ENCODE data around the gene IQCE.
"Not testable (repeated sequence)": the region's sequence is repeated elsewhere in the genome, so short reads cannot be mapped to it uniquely, and the experiment has no call there.

IQCE gene

DNA sequence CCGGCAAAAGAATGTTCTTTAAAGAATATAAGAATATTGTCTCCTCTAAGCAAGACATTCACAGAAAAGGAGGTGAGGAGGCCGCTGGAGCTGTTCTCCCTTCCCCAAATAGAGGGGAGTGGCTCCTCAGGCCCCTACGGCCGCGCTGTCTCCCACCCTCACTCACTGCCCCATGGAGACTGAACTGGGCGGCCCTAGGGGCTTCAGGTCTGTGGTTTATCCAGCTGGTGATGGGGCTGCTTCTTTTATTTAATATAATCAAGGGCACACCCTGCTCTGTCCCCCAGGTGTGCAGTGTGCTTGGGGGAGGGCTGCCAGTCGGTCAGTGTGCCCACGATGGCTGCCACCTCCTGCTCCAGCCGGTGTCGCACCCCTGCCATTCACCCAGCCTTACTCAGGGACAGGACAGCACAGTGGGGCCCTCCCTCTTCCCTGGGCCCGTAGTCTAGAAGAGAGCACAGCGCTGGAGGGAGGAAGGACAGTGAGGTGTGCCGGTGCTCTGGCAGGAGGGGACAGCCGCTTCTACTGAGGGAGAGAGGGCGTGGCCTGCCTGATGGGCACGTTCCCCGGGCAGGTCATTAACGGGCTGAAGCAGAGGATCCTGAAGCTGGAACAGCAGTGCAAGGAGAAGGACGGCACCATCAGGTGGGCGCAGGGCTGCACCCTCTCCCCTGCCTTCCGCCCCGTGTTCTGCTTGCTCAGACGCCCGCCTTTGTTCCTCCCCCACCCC is 23.4 kb downstream of the IQCE start:
- no peak for DNase-seq

DNA sequence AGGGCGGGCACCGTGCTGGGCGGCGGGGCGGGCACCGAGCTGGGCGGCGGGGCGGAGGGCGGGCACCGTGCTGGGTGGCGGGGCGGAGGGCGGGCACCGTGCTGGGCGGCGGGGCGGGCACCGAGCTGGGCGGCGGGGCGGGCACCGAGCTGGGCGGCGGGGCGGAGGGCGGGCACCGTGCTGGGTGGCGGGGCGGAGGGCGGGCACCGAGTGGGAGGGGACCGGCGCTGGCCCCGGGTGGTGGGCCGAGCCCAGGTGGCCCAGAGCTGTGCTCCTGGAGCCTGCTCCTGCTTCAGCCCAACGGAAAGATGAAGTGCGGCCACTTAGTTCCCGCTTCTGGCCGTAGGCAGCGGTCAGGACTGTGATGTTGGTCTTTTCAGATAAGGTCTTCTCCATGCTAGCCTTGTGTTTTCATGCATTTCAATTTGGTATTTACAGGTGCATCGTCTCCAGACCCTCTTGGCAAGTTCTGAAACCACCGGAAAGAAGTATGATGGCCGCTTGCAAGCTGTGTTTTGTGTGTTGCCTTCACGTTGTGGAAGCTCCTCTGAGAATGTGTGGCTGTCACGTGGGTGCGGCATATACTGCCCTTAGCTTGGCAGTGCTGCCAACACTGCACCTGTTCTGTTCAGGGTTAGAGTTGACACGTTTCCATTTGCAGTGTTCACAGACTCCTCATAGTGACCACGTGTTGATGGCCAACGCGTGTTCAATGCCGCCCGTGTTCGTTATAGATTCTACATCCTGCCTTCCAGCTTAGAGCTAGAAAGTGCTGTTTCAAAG is 25.2 kb downstream of the IQCE start:
- DNase-seq, result no peak

DNA sequence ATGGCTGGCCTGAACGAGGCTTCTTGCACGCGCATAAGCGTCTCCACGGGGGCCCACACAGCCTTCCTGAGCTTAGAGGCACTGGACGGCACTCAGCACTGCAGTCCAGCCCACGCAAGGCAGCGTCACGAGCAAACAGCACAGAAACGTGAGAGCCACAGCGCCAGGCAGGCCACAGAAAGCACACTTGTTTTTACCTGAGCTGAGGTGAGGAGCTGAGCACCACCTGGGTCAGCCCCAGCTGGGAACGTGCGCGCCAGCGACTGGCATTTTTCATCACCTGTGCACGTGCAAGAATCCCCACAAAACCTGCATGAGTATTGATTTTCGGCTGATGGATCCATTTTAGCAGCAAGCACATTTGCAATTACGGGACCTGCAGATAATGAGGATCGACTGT is 26.7 kb downstream of the IQCE start:
- DNase-seq, result no peak

DNA sequence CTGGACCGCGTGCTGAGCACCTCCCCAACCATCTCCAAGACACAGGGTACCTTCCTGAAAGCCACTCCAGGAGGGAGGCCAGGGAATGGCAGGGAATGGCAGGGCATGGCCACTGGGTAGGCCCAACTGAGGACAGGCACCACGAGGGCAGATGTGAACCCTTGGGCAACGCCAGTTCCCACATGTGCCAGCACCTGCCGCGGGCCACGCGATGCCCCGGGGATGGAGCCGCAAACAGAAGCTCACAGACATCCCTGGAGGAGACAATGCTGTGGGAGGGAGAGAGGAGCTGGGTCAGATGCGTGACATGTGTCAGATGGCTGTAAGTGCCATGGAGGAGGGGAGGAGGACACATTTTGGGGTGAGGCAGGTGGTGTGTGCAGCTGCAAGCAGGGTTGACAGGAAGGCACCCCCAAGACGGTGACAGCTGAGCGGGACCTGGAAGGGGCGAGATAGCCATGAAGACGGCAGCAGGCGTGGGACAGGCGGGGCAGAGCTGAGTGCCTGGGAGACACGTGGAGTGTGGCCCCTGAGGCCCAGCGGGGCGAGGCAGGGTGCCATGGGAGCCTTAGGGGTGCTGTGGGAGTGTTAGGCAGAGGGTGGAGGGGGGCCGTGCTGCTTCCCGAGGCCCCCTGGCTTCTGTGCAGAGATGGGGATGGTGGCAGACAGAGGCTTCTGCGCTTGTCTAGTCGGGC is 27.7 kb downstream of the IQCE start:
- no peak for DNase-seq

DNA sequence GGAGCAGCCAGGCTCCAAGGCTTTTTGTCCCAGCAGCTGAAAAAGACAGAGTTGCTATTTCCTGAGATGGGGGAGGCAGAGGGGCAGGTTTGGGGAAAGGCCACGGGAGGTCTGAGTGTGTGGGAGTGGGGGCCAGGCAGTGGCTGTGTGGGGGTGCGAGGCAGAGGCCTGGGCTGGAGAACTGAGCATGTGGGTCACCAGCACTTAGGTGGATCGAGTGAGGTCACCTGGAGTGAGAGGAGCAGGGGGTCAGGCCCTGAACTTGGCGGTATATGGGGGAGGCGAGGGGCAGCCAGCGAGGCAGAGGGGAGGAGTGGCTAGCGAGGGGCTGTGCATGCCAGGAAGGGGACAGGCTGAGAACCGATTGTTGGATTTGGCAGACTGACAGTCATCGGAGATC is 28.4 kb downstream of the IQCE start:
- no peak for DNase-seq

DNA sequence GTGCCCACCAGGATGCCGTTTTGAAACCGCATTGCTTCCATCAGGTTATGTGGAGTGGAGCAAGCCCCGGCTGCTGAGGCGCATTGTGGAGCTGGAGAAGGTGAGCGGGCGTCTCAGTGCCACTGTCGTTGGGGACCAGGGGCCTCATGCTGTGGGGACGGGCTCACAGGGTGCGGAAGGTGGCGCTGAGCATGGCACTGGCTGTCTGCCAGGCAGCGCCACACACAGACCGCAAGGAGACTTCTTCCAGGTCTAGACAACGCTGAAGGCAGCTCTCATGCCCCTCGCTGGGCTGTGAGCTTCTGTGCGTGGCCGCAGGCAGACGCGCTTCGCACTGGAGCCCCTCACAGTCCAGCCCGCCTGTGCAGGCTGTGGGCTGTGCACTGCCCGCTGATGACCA is 29.0 kb downstream of the IQCE start:
- DNase-seq, result no peak

DNA sequence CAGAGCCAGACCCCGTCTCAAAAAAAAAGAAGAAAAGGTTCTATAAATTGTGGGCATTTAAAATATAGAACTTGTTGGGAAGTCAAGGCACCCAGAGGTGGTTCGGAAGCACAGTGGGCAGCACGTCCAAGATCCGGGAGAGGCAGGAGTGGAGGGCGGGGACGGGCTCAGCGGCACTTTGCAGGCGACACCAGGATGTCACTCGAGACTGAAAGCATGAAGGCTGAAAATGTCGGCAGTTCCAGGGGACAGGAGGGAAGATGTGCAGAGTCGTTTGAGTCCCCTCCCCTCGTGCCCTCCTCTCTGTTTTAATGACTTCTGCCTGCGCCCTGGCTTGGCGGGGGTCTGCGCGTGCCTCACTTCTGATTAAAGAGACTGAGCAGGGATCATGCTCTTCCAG is 30.6 kb downstream of the IQCE start:
- no peak for DNase-seq

DNA sequence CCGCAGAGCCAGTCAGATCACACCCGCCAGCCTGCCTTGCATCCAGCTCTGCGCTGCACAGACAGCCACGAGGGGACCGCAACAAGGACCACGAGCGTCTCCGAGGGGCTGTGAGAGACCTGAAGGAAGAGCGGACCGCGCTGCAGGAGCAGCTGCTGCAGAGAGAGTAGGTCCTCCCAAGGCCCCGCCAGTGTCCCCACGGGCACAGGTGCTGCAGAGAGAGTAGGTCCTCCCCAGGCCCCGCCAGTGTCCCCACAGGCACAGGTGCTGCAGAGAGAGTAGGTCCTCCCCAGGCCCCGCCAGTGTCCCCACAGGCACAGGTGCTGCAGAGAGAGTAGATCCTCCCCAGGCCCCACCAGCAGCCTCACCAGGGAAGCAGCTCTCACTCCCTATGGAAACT is 31.2 kb downstream of the IQCE start:
- DNase-seq, result not testable (repeated sequence)

DNA sequence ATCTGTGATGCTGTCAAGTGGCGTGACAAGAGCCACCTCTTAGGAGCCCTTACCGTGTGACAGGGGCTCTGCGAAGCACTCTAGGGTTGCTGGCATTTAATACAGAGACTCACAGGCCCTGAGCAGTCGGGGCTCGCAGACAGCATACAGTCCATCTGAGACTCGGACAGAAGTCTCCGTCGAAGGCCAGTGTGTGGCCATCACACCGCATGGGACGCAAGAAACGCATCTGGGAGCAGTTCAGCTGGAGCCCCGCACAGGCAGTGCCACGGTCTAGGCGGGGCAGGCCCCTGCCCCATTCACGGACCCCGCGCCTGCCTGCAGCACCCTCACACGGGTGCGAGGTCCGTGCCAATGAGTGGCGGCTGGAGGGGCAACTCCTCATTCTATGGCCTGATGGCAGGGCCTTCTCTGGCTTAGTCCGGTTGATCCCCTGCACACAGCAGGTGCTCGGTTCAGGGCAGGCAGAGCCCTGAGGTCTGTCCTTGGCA is 33.6 kb downstream of the IQCE start:
- no peak for DNase-seq

DNA sequence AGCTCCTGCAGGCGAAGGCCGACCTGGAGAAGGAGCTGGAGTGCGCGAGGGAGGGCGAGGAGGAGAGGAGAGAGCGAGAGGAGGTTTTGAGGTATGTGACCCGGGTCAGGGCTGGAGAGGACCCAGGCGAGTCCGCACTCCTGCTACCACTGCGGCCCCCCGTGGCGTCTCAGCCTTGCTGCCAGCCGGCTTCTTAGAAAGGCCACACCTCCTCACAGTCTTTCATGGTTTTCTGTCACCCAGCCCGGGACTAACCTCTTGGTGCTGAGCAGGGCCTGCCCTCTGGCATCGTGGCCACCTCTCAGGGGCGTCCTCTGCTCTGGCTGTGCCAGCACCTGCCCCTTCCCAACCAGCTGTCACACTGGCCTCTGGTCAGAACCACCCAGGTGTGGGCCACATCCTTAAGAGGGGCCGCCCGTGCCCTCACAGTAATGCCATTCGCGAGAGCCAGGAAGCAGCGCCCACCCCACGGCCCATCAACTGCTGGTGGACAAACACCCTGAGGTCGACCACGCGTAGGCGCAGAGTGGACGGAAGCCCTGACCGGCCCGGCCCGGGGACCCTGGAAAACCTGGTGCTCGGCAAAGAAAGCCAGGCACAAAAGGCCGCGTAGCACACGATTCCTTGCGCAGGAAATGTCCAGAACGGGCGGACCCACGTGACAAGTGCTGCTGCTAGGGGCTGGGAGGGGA is 34.4 kb downstream of the IQCE start:
- DNase-seq, result no peak

DNA sequence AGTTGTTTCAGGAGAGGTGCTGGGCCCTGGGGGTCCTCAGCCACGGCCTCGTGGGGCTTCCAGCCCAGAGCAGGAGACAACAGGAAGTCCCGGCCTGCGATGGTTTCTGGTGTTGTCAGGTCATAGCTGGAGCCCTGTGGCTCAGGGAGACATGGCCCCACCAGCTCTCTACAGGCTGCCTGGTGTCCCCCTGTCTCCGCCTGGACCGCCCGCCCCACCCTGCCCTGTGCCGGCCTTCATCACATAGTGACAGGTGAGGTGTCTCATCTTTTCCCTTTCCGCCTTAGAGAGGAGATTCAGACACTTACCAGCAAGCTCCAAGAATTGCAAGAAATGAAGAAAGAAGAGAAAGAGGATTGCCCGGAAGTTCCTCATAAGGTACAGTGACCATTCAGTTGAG is 35.8 kb downstream of the IQCE start:
- DNase-seq, result no peak

DNA sequence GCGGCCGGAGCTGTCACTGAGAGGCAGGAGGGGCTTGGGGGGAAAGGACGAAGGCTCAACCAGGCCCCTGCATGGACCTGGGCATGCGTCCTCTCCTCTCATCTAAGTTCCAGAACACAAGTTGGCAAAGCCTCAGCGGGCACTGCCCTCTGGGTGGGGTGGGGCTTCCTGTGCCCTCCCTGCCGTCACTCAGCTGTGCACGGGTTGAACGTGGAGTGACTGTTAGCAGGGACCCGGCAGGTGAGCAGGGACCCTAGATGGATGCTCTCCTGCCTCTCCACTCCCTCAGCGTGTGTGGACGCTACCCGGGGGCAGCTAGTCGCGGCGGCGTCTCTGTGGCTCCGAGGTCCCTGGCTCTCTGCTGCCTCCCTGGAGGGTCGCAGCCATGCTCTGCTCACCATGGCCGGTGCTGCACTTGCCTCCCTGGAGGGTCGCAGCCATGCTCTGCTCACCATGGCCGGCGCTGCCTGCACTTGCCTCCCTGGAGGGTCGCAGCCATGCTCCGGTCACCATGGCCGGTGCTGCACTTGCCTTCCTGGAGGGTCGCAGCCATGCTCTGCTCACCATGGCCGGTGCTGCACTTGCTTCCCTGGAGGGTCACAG is 36.6 kb downstream of the IQCE start:
- no peak for DNase-seq

DNA sequence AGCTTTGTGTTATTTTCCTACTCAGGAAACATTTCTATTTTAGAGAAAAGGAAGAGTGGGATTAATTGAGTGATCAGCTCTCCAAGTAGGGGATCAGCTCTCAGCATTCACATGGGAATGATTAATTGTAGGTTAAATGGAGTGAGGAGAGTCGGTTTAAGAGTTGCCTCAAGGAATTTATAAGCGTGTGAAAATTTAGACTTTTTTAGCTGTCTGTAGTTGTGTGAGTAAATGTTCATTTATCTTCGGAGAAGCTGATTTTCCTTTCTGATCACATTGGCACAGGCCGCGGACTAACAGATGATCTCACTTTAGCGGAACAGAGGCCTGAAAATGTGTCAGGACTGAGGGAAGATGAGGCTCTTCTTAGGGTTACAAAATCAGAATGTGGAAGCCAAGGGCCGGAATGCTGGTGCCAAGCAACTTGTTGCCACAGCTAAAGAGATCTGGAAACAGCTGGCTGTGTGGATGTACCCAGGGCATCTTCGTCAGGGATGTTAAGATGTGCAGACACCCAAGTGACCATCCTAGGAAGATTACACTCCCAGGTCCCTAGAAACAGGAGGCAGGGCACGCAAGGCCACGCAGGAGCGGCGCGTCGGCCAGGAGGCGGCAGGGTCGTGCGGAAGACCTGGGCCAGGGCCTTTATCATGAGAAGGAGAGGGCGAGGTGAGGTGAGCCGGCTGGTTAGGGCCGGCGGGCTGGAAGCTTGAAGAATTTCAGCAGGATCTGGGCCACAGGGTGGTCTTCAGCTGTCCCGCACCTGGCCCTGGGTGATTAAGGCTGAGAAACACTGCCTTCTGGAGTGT is 37.9 kb downstream of the IQCE start:
- DNase-seq, result no peak

DNA sequence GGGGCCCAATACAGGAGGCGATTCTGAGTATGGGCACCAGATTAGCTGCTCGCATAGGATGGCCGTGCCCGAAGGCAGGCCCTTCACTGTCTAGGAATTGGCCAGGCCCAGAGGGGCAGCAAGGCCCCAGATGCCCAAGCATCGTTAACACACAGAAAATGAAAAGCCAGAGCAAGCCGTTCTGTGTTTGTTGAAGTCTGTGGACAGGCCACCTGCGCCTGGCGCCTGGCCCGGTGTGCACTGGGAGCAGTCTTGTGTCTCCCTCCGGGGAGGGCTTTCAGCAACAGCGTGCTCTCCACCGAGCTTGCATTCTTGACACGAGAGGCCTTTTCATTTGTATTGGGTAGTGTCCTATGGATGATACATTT is 38.5 kb downstream of the IQCE start:
- no peak for DNase-seq

DNA sequence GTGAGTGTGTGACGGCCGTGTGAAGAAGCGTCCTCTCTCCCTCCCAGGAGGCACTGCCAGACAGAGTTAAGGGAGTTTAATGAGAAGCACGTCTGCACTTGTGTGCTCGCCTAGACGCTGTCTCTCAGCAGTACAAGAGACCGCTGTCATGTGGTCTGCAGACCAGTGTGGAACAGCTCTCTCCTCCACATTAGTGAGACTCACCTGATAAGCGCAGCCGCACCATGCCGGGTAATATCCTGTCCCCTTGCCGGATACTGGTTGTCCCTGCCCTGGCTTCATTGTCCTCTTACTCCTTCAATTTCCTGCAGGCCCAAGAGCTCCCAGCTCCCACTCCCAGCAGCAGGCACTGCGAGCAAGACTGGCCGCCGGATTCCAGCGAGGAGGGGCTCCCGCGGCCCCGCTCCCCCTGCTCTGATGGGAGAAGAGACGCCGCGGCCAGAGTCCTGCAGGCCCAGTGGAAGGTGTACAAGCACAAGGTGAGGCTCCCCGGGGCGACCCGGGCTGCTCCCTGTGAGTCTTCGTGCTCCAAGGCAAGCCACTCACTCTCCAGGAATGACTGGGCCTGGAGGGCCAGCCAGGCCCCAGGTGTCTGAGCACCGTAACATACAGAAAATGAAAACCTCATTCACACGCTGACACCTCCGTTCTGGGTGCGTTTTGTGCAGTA is 39.5 kb downstream of the IQCE start:
- no peak for DNase-seq

DNA sequence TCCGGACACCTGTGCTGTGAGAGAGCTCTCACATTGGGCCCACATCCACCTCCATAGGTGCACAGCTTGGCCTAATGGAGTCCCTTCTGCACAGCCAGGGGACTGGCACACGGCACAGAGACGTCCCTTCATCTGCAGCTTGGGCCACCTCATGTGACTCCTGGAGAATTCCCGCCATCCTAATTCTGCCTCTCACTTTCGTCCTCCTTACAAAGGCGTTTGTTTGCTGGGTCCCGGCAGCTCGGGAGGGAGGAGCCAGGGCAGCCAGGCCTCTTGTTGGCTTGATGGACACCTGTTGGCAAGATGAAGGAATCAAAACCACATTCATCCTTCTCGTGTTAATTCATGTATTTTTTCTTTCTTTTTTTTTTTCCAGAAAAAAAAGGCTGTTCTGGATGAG is 42.3 kb downstream of the IQCE start:
- no peak for DNase-seq

DNA sequence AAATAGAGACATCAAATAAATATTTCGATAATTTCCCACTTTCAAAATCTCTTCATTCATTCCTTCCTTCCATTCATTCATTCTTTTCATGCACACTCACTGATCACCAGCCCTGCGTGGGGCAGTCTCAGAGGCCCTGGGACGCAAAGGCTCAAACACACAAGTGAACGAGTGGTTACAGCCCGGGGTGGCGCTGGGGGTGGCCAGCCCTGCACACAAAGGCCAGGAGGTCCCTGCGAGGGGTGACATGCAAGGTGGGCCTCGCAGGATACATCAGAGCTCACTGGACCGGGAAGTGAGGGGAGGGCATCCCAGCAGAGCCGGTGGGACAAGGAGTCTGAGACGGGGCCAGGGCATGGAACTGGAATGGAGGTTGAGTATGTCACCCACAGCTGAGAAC is 43.1 kb downstream of the IQCE start:
- no peak for DNase-seq

DNA sequence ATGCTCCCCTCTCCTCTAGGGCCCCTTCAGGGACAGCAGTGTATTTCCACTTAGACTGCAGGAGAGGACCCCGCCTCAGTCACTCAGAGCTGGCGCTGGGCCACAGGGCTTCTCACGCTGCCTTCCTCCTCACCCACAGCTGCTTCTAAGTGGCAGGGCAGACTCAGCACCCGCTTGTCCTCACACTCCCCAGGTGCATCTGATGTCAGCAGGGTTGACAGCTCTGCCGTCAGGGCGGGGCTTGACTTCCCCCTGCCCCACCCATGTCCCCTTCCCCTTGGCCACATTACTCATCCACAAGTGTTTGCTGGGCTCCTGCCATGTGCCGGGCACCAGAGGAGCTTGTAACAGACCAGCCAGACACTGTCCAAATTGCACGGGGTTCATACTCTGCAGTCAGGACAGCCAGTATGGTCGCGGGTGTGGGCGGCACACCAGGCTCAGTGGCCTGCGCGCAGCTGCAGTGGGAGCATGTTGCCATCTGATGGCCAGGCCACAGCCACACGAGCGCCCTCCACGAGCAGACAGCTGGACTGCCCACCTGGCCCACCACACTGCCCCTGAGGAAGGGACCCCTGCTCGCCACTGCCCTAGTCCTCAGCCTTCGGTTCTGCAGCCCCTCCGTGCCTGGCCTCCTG is 43.7 kb downstream of the IQCE start:
- no peak for DNase-seq

DNA sequence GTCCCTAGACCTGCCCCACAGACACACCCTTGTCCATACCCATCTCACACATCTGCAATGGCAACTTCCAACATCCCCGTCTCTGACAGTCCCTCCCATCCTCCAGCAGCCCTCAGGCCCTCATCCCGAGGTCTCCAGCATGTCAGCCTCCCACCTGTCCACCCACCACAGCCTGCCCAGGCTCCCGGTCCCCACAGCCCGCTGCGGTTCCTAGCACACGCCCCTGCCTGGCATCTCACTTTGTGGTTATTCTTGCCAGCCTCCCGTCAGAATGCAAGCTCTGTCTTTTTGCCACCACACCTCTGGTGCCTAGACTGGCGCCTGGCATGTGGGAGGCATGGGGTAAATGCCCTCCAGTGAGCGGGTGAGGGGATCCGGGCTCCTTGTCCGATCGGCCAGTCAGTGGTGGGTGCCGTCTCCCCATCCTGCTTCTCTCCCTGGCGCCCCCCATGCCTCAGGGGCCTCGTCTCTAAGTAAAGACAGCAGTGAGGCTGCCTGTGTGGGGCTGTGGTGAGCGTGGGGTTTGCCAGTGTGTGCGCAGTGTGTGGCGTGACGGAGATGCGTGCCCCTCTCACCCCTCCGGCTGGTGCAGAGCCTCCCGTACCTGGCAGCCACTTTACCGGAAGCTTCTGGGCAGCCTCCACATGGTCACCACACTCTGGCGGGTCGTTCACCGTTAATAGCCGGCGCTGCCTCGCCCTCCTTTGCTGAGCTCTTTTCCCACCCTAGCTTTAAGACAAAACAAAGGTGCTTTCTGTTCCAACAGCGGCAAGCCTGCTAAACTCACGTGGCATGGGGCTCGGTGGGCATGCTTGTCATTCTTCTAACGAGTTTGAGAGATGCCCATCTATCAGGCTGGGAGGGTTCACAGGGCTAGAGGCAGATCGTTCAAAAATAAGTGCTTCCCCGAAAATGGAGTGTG is 44.5 kb downstream of the IQCE start:
- DNase-seq, result no peak
